Suprapubic skin (tissue), 4 donors: ENCODE measurements around the gene TAGLN3.

Experiments
- CTCF ChIP-seq, 2 donors: fragments of 200-600 bp in 1 of 2; fragments of 450-650 bp in 1 of 2; sonication (generic) in 1 of 2; IDR thresholded peaks; one replicate each; pipeline ENCODE4 v1.5.1; 2016 to 2019; ENCODE audit warnings: antibody characterized with exemption in 2 of 2, mild to moderate bottlenecking in 1 of 2, moderate library complexity in 1 of 2
- EP300 ChIP-seq: sonication (generic); formaldehyde crosslinking; IDR thresholded peaks from one replicate; pipeline ENCODE4 v1.6.1; 2017; ENCODE audit warnings: antibody characterized with exemption
- POLR2A ChIP-seq, 2 donors: fragments of 450-650 bp; IDR thresholded peaks; one replicate each; pipeline ENCODE4 v1.6.1; 2017; ENCODE audit warnings: antibody characterized with exemption in 2 of 2, mild to moderate bottlenecking in 2 of 2, moderate library complexity in 2 of 2
- POLR2AphosphoS5 ChIP-seq, 3 donors: sonication (generic); formaldehyde crosslinking; IDR thresholded peaks; one replicate each; pipeline ENCODE4 v1.6.1; 2017; ENCODE audit warnings: antibody characterized with exemption in 3 of 3

GRCh38 chr3:111999484-112000324 lies 982 bp downstream of the TAGLN3 start:
- TF ChIP-seq CTCF (IDR thresholded peaks at IDR 0.05) (no peak), POLR2A (IDR thresholded peaks at IDR 0.05) (no peak), POLR2AphosphoS5 (IDR thresholded peaks at IDR 0.05) (no peak), EP300 (no peak)
